Activated CD4-positive, alpha-beta T cell treated with anti-CD3 and anti-CD28 coated beads for 24 hours (primary cell): ENCODE data around the gene USP53.
"Not testable (repeated sequence)": the region's sequence is repeated elsewhere in the genome, so short reads cannot be mapped to it uniquely, and the experiment has no call there.

Experiments used
- DNase-seq, 2 donors: peaks; one replicate each; pipeline ENCODE4 v3.0.0-alpha.2; 2020; ENCODE audit warnings: low read depth in 2 of 2

The USP53 gene

GRCh38 chr4:119212234-119212963, at the start of gene USP53:
USP53 (plus strand) TSS chr4:119212713; CDS start chr4:119239760, 27,047 bp downstream.
- DNase-seq = peak; percentile 97

- DNase-seq = no peak
Measured at GRCh38 chr4:119165767-119166166, 46.7 kb upstream of the USP53 start.

- no peak for DNase-seq
Measured at GRCh38 chr4:119170195-119170594, 42.3 kb upstream of the USP53 start.

- no peak for DNase-seq
Measured at GRCh38 chr4:119172223-119172622, 40.3 kb upstream of the USP53 start.

GRCh38 chr4:119173729-119174361, 38.7 kb upstream of the USP53 start:
- not testable (repeated sequence) for DNase-seq

- DNase-seq = no peak
Measured at GRCh38 chr4:119179011-119179410, 33.5 kb upstream of the USP53 start.

- DNase-seq = no peak
Measured at GRCh38 chr4:119184128-119184527, 28.4 kb upstream of the USP53 start.

GRCh38 chr4:119189638-119190037, 22.9 kb upstream of the USP53 start:
- no peak for DNase-seq

GRCh38 chr4:119190354-119190753, 22.2 kb upstream of the USP53 start:
- DNase-seq = no peak

- no peak for DNase-seq
Measured at GRCh38 chr4:119191505-119191904, 21.0 kb upstream of the USP53 start.

GRCh38 chr4:119197772-119198212, 14.7 kb upstream of the USP53 start:
- DNase-seq = no peak

GRCh38 chr4:119204916-119205315, 7.6 kb upstream of the USP53 start:
- no peak for DNase-seq

GRCh38 chr4:119205690-119206089, 6.8 kb upstream of the USP53 start:
- no peak for DNase-seq

GRCh38 chr4:119206178-119206577, 6.3 kb upstream of the USP53 start:
- no peak for DNase-seq

- DNase-seq = no peak
Measured at GRCh38 chr4:119207051-119207450, 5.5 kb upstream of the USP53 start.

- peak; percentile 10 to 61 for DNase-seq
Measured at GRCh38 chr4:119209077-119209476, 3.4 kb upstream of the USP53 start.

- DNase-seq = no peak
Measured at GRCh38 chr4:119209586-119209985, 2.9 kb upstream of the USP53 start.

- DNase-seq = no peak
Measured at GRCh38 chr4:119210775-119211174, 1.7 kb upstream of the USP53 start.

GRCh38 chr4:119211867-119212233, 663 bp upstream of the USP53 start:
- no peak for DNase-seq

- DNase-seq = peak; percentile 38 to 55
Measured at GRCh38 chr4:119212964-119213606, 572 bp downstream of the USP53 start.

- no peak for DNase-seq
Measured at GRCh38 chr4:119218093-119218492, 5.6 kb downstream of the USP53 start.

- DNase-seq = no peak
Measured at GRCh38 chr4:119221412-119221811, 8.9 kb downstream of the USP53 start.

- DNase-seq = no peak
Measured at GRCh38 chr4:119227690-119228089, 15.2 kb downstream of the USP53 start.
